Measurements from ENCODE around the gene RASA2.

GRCh38 chr3:141651409-141651808, 164.6 kb downstream of the RASA2 start:
- TF ChIP-seq ZBTB33 (IDR thresholded peaks at IDR 0.05; ENCODE audit: borderline replicate concordance, low read depth) (no peak), NFIC (IDR thresholded peaks at IDR 0.05; ENCODE audit: borderline replicate concordance) (no peak), EP300 (IDR thresholded peaks at IDR 0.05; ENCODE audit: borderline replicate concordance in 1 of 2, low read depth in 1 of 2, low read length in 1 of 2) (no peak), CTCF (IDR thresholded peaks at IDR 0.05) (no peak), GATA2 (CRISPR knock-in tag; IDR thresholded peaks at IDR 0.05) (no peak), MXI1 (IDR thresholded peaks at IDR 0.05; ENCODE audit: low read depth, low read length) (no peak), POLR2AphosphoS5 (IDR thresholded peaks at IDR 0.05; ENCODE audit: low read depth, low read length) (no peak), RCOR1 (IDR thresholded peaks at IDR 0.05; ENCODE audit: low read length) (no peak), MAX (IDR thresholded peaks at IDR 0.05; ENCODE audit: low read depth) (no peak), RXRA (IDR thresholded peaks at IDR 0.05; ENCODE audit: borderline replicate concordance, low read depth) (no peak), RFX5 (IDR thresholded peaks at IDR 0.05; ENCODE audit: low read length) (no peak), CHD2 (IDR thresholded peaks at IDR 0.05; ENCODE audit: low read length, partially characterized antibody) (no peak)
- TF ChIP-seq, protein P1, sequence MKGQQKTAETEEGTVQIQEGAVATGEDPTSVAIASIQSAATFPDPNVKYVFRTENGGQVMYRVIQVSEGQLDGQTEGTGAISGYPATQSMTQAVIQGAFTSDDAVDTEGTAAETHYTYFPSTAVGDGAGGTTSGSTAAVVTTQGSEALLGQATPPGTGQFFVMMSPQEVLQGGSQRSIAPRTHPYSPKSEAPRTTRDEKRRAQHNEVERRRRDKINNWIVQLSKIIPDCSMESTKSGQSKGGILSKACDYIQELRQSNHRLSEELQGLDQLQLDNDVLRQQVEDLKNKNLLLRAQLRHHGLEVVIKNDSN (IDR thresholded peaks at IDR 0.05; ENCODE audit: borderline replicate concordance, low read depth), result no peak
- TF ChIP-seq, protein P2, sequence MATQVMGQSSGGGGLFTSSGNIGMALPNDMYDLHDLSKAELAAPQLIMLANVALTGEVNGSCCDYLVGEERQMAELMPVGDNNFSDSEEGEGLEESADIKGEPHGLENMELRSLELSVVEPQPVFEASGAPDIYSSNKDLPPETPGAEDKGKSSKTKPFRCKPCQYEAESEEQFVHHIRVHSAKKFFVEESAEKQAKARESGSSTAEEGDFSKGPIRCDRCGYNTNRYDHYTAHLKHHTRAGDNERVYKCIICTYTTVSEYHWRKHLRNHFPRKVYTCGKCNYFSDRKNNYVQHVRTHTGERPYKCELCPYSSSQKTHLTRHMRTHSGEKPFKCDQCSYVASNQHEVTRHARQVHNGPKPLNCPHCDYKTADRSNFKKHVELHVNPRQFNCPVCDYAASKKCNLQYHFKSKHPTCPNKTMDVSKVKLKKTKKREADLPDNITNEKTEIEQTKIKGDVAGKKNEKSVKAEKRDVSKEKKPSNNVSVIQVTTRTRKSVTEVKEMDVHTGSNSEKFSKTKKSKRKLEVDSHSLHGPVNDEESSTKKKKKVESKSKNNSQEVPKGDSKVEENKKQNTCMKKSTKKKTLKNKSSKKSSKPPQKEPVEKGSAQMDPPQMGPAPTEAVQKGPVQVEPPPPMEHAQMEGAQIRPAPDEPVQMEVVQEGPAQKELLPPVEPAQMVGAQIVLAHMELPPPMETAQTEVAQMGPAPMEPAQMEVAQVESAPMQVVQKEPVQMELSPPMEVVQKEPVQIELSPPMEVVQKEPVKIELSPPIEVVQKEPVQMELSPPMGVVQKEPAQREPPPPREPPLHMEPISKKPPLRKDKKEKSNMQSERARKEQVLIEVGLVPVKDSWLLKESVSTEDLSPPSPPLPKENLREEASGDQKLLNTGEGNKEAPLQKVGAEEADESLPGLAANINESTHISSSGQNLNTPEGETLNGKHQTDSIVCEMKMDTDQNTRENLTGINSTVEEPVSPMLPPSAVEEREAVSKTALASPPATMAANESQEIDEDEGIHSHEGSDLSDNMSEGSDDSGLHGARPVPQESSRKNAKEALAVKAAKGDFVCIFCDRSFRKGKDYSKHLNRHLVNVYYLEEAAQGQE (IDR thresholded peaks at IDR 0.05; ENCODE audit: low read depth, low read length), result no peak
